HG03175 (cell line): Measurements from ENCODE around the gene SPG21.

Experiments used
- ATAC-seq: cut with Tn5 transposase; IDR thresholded peaks from one replicate; pipeline ENCODE4 v1.9.1; 2021; ENCODE audit warnings: mild to moderate bottlenecking, moderate library complexity; ENCODE audit not compliant: unreplicated experiment

The SPG21 gene

GRCh38 chr15:64943512-64944225 is 46.0 kb downstream of the SPG21 start:
- no peak for ATAC-seq

DNA sequence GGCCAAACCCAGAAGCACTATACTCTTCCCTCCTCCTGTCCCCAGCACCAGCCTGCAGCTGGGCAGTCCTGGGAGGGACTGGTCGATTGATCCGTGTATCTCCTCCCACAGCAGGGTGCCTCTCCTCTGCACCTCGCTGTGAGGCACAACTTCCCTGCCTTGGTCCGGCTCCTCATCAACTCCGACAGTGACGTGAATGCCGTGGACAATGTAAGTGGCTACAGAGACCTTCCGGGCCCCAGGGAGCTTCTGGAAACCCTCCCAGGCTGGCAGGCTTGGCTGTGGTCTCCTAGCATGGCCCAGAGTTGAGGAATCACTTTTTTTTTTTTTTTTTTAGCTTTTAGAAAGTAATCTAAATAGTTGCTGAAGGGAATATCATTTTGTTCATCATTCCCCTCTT is 47.4 kb downstream of the SPG21 start:
- ATAC-seq: no peak

DNA sequence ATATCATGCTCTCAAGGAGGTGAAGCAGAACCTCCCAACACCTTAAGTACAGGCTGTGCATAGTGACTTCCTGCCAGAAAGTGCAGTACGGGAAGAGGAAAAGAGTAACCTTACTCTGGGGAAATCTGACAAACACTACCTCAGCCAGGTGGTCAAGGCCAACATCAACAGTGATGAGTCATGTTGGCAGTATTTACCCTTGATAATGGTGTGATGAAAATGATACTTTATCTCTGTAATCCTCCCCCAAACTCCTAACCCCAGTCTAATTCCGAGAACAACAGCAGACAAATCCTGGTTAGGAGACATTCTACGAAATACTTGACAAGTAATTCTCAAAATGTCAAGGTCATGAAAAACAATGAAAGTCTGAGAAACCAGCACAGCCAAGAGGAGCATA is 51.5 kb downstream of the SPG21 start:
- no peak for ATAC-seq

- ATAC-seq: no peak
Measured at GRCh38 chr15:64934023-64934422, 55.7 kb downstream of the SPG21 start.

GRCh38 chr15:64931381-64931780 is 58.3 kb downstream of the SPG21 start:
- ATAC-seq: no peak

DNA sequence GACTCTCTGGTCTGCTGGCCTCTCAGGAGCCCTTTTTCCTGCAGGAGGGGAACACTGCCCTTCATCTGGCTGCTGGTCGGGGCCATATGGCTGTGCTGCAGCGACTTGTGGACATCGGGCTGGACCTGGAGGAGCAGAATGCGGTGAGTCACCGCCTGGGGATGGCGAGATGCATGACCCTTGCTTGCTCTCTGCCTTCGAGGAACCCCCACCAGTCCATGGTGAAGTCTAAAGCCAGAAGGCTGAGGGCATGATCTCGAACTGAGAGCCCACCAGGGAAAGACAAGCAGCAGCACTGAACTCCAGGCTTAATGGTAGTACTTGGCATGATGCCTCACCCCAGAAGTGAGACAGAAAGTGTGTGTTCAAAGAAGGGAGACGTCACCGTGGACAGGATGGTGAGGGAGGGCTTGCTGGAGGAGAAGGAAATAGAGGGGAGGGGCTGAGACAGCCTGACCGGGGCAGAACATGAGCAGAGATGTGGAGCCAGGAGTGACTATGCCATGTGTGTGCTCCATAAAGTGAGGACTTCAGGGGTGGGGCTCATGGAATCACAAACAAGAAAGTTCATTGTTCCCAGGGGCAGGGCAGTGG is 58.8 kb downstream of the SPG21 start:
- ATAC-seq: no peak

DNA sequence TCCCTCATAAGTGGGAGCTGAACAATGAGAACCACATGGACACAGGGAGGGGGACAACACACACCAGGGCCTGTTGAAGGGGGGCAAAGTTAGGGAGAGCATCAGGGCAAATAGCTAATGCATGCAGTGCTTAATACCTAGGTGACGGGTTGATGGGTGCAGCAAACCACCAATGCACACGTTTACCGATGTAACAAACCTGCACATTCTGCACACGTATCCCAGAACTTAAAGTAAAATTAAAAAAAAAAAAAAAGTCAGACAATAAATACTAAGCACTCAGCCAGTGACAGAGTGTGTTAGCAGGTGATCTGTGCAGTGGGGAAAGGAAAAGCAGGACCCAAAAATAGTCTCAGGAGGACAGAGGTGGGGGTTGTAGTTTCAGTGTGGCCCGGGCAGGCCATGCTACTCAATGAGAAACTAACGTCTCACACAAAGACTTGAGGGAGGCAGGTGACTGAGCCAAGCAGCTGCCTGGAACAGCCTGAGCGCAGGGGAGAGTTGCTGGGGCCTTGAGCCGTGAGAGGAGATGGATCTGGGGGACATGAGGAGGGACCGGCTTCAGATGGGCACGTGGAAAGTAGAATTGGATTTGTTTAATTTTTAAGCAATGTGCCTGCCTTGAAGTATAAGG is 59.6 kb downstream of the SPG21 start:
- no peak for ATAC-seq

DNA sequence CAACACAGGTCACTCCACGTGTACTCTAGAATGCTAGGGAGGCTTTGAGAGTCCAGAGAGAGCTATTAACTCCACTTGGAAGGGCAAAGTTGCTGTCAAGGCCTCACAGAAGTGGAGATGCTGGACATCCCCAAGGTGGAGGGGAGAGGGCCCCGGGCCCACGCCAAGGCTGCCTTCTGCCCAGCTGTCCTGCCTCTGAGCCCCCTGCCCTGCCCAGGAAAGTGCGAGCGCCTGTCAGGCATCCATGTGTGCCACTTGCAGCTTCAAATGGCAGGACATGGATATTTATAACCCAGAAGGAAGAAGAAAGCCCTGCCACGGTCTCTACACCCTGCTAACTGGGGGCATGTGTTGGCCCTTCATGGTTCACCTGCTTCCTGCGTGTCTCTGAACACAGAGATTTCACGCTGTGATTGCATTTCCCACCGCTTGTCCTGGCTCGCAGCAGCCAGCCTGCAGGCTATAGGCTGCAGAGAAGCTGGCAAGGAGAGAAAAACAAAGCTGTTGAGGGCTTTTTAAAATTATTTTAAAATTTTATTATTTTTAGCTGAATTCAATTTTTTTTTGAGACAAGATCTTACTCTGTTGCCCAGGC is 61.0 kb downstream of the SPG21 start:
- ATAC-seq: no peak

GRCh38 chr15:64926661-64927060 is 63.1 kb downstream of the SPG21 start:
- no peak for ATAC-seq

DNA sequence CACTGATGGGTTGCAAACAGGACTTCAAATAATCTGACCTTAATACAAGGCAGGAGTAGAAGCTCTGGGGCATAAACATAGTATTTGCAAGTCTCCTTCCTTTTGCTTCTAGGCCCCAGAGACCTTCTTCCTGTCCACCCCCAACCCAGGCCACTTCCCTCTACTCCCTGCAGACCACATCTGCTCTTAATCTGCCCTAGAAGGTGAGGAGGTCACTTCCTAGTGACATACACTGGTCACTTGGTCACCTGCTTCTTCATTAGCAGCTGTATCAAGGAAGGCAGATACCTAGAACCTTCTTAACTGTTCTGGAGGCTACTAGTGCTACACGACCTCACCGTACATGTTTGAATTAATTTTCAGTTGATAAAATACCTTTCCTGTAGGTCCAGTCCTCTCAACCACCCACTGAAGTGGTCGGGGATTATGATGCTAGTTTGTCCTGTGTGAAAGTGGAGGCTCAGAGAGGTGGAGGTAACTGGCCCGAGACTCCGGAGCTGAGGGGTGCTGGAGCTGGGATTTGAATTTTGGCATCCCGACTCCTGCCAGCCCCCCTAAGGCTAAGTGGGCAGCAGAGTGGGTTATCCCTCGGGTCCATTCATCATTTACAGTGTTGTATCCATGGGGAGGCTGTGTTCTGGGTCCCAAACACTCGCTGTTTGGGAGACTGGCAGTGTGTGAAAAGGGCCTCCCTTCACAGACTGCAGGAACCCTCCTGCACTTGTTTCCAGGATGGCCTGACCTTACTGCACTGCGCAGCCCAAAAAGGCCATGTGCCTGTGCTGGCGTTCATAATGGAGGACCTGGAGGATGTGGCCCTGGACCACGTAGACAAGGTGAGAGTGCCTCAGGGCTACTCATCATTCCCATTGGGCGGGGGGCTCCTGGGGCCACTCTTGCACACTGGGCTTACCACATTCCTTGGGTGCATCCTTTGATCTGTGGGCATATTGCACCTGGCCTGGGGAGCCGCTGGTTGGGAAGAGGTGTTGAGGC is 64.1 kb downstream of the SPG21 start:
- no peak for ATAC-seq

- ATAC-seq: no peak
Measured at GRCh38 chr15:64923546-64923945, 66.2 kb downstream of the SPG21 start.

- no peak for ATAC-seq
Measured at GRCh38 chr15:64921711-64922110, 68.0 kb downstream of the SPG21 start.

- ATAC-seq: no peak
Measured at GRCh38 chr15:64919721-64920120, 70.0 kb downstream of the SPG21 start.

GRCh38 chr15:64917211-64917610 is 72.5 kb downstream of the SPG21 start:
- ATAC-seq: no peak

GRCh38 chr15:64916365-64916764 is 73.3 kb downstream of the SPG21 start:
- no peak for ATAC-seq

DNA sequence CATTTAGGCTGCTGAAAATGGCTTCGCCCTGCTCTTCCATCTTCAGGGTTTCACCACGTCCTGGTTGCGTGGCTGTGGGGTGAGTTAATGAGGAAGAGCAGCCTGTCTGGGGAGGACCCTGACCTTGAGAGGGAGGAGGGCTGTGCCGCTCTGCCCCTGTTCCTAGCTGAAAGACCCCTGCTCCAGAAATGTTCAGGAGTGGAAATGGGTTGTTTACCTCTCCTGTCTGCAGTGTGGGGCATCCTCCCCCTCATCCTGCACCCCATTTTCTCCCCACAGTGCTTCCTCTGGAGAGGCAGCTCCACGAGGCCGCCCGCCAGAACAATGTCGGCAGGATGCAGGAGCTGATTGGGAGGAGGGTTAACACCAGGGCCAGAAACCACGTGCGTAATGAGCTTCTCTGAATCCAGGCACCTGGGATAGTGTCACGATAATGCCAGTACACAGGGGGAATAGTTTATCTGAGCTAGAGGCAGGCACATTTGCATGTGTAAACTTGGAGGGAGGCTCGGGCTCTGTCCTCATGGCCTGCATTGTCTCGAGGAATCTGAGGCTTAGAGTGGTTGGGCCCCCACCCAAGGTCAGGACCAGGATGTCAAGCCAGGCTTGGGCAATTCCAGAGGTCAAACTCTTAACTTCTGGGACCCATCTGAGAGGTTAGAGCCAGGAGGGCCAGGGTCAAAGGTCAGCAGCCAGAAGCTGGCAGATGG is 74.0 kb downstream of the SPG21 start:
- ATAC-seq: no peak
